HG03064 (cell line): ENCODE measurements around the gene C11orf16.
A peak's percentile ranks its signal among the peaks of the same experiment; 100 is the strongest.
"Not testable (repeated sequence)": the region's sequence is repeated elsewhere in the genome, so short reads cannot be mapped to it uniquely, and the experiment has no call there.

Source experiments
- ATAC-seq: cut with Tn5 transposase; IDR thresholded peaks from one replicate; pipeline ENCODE4 v1.9.1; 2021; ENCODE audit warnings: low read depth; ENCODE audit not compliant: unreplicated experiment

Gene C11orf16, protein sequence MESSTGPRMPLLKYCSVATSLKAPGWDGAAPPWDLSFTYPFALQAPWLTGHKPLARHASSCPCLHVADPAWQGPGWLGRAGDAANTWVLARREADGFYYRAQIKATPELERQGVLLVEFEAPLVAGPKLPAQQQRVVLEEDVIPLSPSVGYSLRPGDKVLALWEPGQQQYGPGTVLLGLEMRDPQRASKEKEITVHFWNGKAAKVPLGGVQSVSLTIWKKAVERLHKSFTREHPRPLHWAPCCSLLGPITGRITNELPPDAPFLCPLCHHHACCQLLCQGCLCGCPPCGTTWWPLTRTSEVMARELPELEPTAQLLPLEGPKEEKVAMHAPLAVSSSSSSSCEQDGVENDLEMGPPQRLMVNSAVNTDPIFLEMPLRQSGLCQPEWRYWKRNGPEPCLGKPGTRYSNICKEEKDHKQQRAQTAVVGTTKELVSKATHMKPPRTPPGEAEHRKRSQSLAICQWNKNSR

DNA sequence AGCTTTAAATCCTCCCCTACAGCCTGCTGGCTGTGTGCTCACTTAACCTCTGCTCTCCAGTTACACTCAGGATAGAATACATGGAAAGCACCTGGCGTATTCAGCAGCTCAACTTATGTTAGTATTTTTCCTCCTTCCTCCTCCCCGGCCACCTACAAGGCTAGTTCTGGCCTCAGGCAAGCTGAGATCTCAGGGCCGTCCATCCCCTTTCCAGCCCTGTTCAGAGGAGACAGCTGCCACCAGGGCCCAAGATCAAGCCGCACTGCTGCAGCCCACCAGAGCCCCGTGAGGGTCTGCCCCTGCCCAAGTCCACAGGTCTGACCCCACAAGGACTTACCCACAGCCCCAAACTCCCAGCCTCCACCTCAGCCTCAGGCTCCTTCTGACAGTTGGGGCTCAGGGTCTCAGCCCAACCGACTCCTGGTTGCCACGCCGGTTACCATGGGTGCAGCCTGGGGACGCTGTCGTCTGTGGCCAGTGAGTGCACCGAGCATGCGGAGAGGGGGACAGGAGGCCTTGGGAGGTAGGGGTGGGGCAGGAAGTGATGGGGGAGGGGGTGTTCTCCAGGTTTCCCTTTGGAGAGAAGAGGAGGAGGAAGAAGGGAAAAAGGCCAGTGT, at the start of gene C11orf16:
C11orf16 (minus strand) TSS at position 384 of the 617 bp plus-strand sequence. CDS start 639 bp downstream, outside the sequence.
- ATAC-seq, result no peak

- ATAC-seq, result no peak
These were observed 47.7 kb upstream of the C11orf16 start for GRCh38 chr11:8980485-8980884.

- not testable (repeated sequence) for ATAC-seq
These were observed 46.6 kb upstream of the C11orf16 start for GRCh38 chr11:8979365-8979764.

DNA sequence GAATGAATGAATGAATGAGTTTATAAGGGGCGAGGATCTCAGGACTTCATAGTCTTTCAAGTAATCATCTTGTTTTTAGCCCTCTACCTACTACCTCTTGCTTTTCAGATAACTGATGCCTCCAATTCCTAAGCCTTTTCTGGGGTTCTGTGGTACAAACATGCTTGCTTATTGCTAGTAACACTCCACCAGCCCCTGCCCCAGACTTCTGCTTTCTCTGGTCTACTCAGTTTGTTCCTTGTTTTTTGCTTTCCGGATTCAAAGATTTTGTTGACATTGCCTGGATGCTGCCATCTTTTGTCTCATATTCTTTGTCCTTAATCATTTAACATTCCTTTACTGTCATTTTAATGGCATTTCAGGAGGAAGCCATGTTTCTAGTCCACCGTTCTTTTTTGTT, 40.4 kb upstream of the C11orf16 start:
- ATAC-seq, result no peak

GRCh38 chr11:8971924-8972316, 39.2 kb upstream of the C11orf16 start:
- no peak for ATAC-seq

DNA sequence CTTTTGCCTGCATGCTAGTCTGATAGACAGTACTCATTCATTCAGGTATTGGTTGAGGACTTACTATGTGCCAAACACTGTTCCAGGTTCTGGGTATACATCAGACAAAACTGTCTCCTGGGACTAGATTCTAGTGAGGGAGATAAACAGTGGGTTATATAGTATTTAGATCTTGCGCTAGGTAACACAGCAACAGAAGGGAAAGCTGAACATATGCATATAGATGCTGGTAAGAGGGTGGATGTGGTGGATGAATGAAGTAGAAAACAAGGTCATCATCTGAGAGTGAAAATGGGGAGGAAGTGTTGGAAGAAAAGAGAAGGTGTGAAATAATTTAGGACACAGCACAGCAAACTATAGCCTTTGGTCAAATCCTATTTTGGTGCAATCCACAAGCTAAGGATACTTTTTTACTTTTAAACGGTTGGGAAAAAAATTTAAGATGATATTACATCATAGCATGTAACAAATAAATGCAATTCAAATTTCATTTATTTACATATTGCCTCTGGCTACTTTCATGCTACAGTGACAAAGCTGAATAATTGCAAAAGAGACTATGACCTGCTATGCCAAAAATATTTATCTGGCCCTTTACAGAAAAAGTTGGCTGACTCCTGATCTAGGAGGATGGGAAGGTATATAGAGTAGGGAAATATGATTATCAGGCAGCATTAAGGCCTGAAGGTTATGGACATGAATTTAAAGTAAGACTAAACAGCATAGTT, 38.6 kb upstream of the C11orf16 start:
- no peak for ATAC-seq

DNA sequence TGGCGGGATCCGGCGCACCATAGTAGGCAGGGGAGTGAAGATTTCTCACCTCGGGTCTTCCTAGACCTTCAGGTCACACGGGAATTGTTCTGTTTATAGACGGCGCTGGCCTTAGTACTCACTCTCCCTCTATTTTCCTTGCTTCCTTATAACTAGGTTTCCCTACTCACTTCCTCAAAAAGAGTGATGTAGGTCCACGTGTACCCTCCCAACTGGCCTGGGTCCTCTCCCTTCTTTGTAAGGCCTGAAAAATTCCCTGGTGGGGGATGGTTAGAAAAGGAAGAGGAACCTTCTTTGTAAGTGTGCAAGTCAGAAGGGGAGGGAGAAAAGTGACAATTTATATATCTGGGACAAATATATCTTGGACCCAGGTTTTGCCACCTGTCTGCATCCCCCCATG, 34.4 kb upstream of the C11orf16 start:
- no peak for ATAC-seq

- ATAC-seq, result peak; percentile 84
These were observed 31.9 kb upstream of the C11orf16 start, which contains the start of gene TMEM9B for GRCh38 chr11:8964324-8965320. Gene TMEM9B (minus strand): TSS chr11:8964442. CDS start chr11:8964313, 129 bp downstream.

DNA sequence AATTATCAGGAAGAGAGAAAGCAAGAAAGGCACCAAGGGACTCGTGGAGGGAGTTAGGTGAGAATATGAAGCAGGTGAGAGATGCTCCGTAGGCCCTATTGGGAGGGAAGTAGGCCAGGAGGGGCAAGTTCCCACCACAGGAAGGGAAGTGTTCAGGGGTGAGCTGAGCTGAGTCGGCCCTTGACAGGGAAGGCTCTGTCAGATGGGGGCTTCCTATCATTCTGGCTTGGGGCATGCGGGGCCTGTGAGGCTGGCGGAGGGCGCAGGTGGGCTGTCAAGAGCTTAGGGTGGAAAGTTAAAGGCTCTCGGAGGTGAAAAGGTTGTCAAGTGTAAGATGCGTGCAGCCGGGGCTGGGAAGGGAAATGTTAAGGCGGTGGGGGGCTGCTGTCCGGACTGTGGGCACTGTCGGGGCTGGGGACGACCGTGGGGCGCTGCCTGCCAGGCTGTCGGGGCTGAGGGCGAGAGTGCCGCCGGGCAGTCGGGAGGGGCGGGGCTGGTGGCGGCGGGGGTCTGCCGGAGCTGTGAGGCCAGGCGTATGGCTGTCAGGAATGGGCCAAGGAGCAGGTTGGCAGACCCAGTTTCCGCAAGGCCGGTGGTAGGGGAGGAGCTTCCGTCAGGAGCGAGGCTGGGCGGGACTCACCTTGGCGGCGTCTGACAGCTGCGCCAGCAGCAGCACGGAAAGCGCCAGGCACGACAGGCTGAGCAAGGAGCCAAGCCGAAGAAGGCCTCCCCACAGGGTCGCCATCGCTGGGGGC, 31.0 kb upstream of the C11orf16 start:
- peak; percentile 49 for ATAC-seq

GRCh38 chr11:8962841-8963240, 30.1 kb upstream of the C11orf16 start:
- ATAC-seq, result no peak

DNA sequence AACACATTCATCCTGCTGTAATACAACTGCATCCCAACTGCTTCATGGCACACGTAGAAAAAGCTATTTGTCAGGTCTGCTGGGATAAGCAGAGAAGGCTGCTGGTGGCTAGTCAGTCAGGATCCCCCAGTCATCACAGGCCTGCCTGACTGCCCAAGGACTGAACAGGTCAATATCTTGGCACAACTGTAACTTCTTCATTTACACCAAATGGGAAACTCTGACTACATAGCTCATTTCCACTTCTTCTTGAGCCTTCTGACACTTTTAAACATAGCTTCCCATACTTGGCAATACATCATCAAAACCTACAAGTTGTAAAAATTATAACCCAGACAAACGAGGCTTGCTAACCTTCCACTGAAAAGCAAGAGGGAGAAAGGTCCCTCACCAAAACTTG, 28.7 kb upstream of the C11orf16 start:
- no peak for ATAC-seq

GRCh38 chr11:8959546-8960166, 26.9 kb upstream of the C11orf16 start:
- peak; percentile 32 for ATAC-seq

GRCh38 chr11:8956860-8957259, 24.1 kb upstream of the C11orf16 start:
- no peak for ATAC-seq

- ATAC-seq, result no peak
These were observed 16.1 kb upstream of the C11orf16 start for GRCh38 chr11:8948886-8949285.

- no peak for ATAC-seq
These were observed 14.6 kb upstream of the C11orf16 start for GRCh38 chr11:8947230-8947943.

DNA sequence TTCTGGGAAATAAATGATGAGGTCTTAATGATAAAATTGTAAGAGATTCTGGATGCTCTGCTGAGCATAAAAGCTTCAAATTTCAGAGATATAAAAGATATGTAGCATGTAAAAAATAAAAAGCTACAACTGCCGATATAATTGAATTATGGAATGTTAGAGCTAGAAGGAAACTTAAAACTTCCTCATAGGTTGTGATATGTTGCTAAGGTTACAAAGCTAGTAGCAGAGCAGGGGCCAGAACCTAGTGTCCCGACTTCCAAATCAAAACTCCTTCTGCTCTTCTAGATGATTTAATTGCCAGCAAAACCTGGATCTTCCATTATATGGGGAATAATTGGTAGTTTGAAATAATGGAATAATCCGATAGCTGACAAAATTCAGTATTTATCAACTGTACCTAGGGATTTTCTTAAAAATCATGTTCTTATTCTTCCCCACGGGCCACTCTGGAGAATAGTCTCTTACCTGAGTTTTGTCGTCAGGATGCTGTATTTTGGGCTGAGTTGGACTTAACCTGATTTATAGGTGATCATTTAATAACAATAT, 9.8 kb upstream of the C11orf16 start, which contains the start of gene ASCL3:
ASCL3 (minus strand) TSS at position 499 of the 549 bp plus-strand sequence. CDS start 4,855 bp downstream, outside the sequence.
- ATAC-seq, result no peak

DNA sequence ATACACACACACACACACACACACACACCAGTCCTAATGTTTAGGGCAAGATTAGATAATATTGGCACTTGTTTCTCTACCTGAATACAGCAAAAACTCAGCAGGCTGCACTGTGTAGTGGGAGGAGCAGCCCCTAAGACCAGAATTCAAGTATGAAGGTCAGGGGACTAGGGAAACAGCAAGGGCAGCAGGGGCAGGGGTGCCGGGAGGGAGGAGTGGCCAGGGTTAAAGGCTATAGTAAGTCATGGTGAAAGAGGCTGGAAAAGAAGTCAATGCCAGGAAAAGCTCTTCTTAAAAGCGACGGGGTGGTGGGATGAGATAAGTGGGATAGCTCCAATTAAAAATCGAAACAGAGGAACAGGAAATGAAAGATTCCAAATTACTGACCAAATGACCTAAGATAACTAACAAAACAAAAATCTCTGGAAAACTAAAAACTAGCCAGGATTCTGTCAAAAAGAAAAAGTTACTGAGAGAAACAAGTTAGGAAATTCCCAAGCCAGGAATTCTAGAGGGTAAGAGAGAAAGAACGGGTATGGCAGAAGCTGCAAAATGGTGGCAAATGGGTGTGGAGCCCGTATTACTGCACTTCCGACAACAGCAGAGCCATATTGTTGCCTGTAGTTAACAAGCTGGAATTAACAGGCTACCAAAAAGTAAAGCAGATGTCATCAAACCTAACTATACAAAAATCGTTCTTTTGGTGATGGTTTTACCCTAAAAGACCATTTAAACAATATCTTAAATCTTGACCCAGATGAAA, 8.8 kb upstream of the C11orf16 start:
- ATAC-seq, result no peak
